Natural killer cell (primary cell): ENCODE data around the gene NMNAT3. TPM values are rescaled to one million over a fixed set of nuclear protein-coding genes. Genes with fewer than 3 reads are reported as not detected.

Source experiments
- ATAC-seq, 3 donors: fragments of 150-1000 bp in 2 of 3; fragments of 200-7000 bp in 1 of 3; cut with Tn5 transposase; 1 replicate in 1 of 3; 2 replicates in 2 of 3; pipeline ENCODE4 v1.10.0; 2021; ENCODE audit warnings: mild to moderate bottlenecking in 2 of 3, moderate library complexity in 2 of 3
- DNase-seq, 2 donors: peaks; one replicate each; pipeline versions ENCODE4 v3.0.0 to v3.0.0-alpha.2; 2013 to 2021; ENCODE audit warnings: mixed read lengths in 1 of 2
- H3K27ac ChIP-seq: one replicate; pipeline ENCODE4 v1.5.1; 2013; ENCODE audit warnings: mild to moderate bottlenecking, low read length
- H3K27me3 ChIP-seq: one replicate; pipeline ENCODE4 v1.6.1; 2013; ENCODE audit warnings: low read length; ENCODE audit not compliant: control insufficient read depth, insufficient read depth
- H3K36me3 ChIP-seq: one replicate; pipeline ENCODE4 v1.6.1; 2013; ENCODE audit warnings: low read length; ENCODE audit not compliant: control insufficient read depth, insufficient read depth
- H3K4me1 ChIP-seq: one replicate; pipeline ENCODE4 v1.6.1; 2013; ENCODE audit warnings: low read length; ENCODE audit not compliant: control insufficient read depth, insufficient read depth
- H3K4me3 ChIP-seq: one replicate; pipeline ENCODE4 v1.5.1; 2013; ENCODE audit warnings: low read length
- H3K9me3 ChIP-seq: one replicate; pipeline ENCODE4 v1.6.1; 2013; ENCODE audit warnings: low read length; ENCODE audit not compliant: control insufficient read depth, insufficient read depth
- H3K27ac Mint-ChIP-seq, 2 donors: one replicate each; pipeline ENCODE4 v1.8.0; 2022; ENCODE audit warnings: mild to moderate bottlenecking in 2 of 2, mixed read lengths in 2 of 2, moderate library complexity in 1 of 2
- H3K27me3 Mint-ChIP-seq, 2 donors: one replicate each; pipeline ENCODE4 v1.8.0; 2022; ENCODE audit warnings: low read depth in 2 of 2, mixed read lengths in 2 of 2
- H3K36me3 Mint-ChIP-seq: one replicate; pipeline ENCODE4 v1.8.0; 2022; ENCODE audit warnings: mixed read lengths
- H3K4me1 Mint-ChIP-seq, 2 donors: one replicate each; pipeline ENCODE4 v1.8.0; 2022; ENCODE audit warnings: mixed read lengths in 2 of 2
- H3K4me3 Mint-ChIP-seq: one replicate; pipeline ENCODE4 v1.8.0; 2022; ENCODE audit warnings: mild to moderate bottlenecking, moderate library complexity, mixed read lengths
- H3K9me3 Mint-ChIP-seq, 2 donors: one replicate each; pipeline ENCODE4 v1.8.0; 2022; ENCODE audit warnings: mixed read lengths in 2 of 2
- WGBS: methylation state at CpG from one replicate; pipeline ENCODE4 v1.1.7; 2013; ENCODE audit warnings: missing lambda C conversion rate; ENCODE audit not compliant: insufficient coverage; 5-methylcytosine and 5-hydroxymethylcytosine counted together
- intact Hi-C: fragments of 100-400 bp; cut with micrococcal nuclease; formaldehyde crosslinking; loops from one replicate; pipeline ENCODE4 v1.14.2; 2022
- total RNA-seq, 4 donors: library from RNA; stranded (reverse); fragments of 120-200 nt in 1 of 4; gene quantifications; one replicate each; pipeline versions ENCODE4 v1.2.3 to v1.2.4, GENCODE V29; 2013 to 2022
- TF ChIP-seq, protein P1 (sequence below): fragments of 200-600 bp; IDR thresholded peaks from one replicate; pipeline ENCODE4 v1.8.0; 2022; ENCODE audit warnings: antibody characterized with exemption

NMNAT3 gene
- total RNA-seq, 3 donors from 2014 or later (not counting 1 experiment from before 2014, with no cell fraction given) = 1.6 to 3.7 (median 2.2) TPM

DNA sequence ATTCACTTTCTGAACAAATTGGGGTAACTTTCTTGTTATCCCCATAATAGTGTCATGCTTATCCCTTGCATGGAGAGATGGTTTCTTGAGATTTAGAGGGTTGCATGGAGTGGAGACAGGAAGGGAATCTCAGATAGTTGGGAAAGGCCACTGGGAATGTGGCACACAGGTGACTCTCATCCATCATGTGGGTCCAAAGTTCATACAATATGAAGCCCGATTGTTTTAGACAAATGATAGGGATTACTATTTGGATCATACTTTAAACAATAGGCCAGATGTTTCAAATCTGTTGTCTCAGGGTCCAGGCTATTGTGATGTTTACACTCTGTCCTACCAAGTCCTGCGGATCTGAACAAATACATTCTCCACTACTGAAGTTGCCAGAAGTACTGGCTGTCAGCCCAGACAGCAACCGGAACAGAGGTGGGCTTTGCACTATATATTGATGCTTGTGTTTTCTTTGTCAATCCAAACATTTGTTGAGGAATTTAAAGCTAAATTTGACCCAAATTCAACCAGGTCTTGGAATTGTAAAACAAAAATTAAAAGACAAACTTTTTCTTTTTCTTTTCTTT is 39.2 kb upstream of the NMNAT3 start:
- intact Hi-C loops = no loop called here
- Histone ChIP-seq H3K27ac (no peak overlapping the region), H3K27me3 (no peaks in the 10 kb centered on the region), H3K4me3 (no peak overlapping the region), H3K36me3 (no peaks in the 10 kb centered on the region), H3K4me1 (no peaks in the 10 kb centered on the region), H3K9me3 (no peaks in the 10 kb centered on the region)
- H3K27ac Mint-ChIP-seq = no peak overlapping the region
- H3K36me3 Mint-ChIP-seq = no peaks in the 10 kb centered on the region
- ATAC-seq = no peak
- DNase-seq = no peak
- TF ChIP-seq, protein P1, sequence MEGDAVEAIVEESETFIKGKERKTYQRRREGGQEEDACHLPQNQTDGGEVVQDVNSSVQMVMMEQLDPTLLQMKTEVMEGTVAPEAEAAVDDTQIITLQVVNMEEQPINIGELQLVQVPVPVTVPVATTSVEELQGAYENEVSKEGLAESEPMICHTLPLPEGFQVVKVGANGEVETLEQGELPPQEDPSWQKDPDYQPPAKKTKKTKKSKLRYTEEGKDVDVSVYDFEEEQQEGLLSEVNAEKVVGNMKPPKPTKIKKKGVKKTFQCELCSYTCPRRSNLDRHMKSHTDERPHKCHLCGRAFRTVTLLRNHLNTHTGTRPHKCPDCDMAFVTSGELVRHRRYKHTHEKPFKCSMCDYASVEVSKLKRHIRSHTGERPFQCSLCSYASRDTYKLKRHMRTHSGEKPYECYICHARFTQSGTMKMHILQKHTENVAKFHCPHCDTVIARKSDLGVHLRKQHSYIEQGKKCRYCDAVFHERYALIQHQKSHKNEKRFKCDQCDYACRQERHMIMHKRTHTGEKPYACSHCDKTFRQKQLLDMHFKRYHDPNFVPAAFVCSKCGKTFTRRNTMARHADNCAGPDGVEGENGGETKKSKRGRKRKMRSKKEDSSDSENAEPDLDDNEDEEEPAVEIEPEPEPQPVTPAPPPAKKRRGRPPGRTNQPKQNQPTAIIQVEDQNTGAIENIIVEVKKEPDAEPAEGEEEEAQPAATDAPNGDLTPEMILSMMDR = no peak
- H3K4me3 Mint-ChIP-seq = no peak overlapping the region
- no peaks in the 10 kb centered on the region for H3K4me1 Mint-ChIP-seq
- 95% methylated on average over 2 of the region's 3 CpGs for WGBS
- no peaks in the 10 kb centered on the region for H3K27me3 Mint-ChIP-seq
- no peaks in the 10 kb centered on the region for H3K9me3 Mint-ChIP-seq

DNA sequence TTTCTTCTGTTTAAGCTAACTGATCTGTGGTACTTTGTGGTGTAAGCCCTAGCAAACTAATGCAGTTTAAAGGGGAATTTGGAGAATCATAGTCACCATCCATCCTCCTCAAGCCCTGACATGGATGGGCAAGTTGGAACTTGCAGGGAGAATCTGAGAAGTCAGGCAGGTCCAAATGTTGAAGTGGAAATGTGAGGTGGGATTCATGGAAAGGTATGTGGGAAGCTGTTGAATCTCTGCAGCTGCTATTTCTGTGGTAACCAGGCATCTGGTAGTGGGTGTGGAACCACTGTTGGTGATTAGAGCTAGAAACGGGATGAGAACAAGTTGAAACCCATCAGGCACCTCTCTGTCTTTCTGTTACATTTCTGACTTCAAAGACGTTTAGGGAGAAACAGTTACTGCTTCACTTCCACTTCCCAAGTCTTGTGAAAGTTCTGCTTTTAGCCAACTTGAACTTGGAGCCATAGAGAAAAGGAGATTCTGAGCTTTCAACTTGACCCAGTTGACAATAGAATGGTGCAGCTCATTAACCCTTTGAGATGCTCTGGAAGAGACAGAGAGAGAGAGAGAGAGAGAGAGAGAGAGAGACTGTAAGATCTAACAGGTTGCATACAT is 38.1 kb upstream of the NMNAT3 start:
- DNase-seq (no peak), ATAC-seq (no peak)
- no peaks in the 10 kb centered on the region for H3K9me3 ChIP-seq
- intact Hi-C loops = no loop called here
- H3K27ac Mint-ChIP-seq = no peak overlapping the region
- H3K4me1 Mint-ChIP-seq = no peaks in the 10 kb centered on the region
- WGBS = 35% methylated on average over 2 of the region's 2 CpGs
- H3K9me3 Mint-ChIP-seq = no peaks in the 10 kb centered on the region
- H3K27ac ChIP-seq = no peak overlapping the region
- peaks cover 4 to 9% of the 10 kb centered on the region in 2 donors for H3K27me3 Mint-ChIP-seq
- H3K36me3 Mint-ChIP-seq = no peaks in the 10 kb centered on the region
- H3K36me3 ChIP-seq = no peaks in the 10 kb centered on the region
- no peak overlapping the region for H3K4me3 Mint-ChIP-seq
- no peak overlapping the region for H3K4me3 ChIP-seq
- no peaks in the 10 kb centered on the region for H3K27me3 ChIP-seq
- TF ChIP-seq, protein P1 = no peak
- no peaks in the 10 kb centered on the region for H3K4me1 ChIP-seq

DNA sequence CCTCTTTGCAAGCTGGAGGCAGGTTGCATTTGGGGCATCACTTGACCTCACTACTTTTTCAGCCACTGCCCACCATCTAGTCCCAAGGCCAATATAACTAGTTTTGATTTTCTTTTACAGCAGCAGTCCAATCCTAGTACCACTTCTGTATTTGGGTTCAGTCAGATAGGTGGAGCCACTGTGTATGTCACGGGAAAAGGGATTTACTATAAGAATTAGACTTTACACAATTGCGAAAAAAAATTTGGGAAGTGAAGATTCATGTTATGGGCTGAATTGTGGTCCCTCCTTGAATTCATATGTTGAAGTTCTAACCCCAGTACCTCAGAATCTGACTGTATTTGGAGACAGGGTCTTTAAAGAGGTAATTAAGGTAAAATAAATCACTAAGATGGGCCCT is 37.4 kb upstream of the NMNAT3 start:
- TF ChIP-seq, protein P1 = no peak
- Histone ChIP-seq H3K27ac (no peak overlapping the region), H3K4me3 (no peak overlapping the region), H3K4me1 (no peaks in the 10 kb centered on the region), H3K27me3 (no peaks in the 10 kb centered on the region), H3K9me3 (no peaks in the 10 kb centered on the region), H3K36me3 (no peaks in the 10 kb centered on the region)
- Mint-ChIP-seq H3K36me3 (no peaks in the 10 kb centered on the region), H3K4me3 (no peak overlapping the region), H3K4me1 (no peaks in the 10 kb centered on the region), H3K27ac (no peak overlapping the region), H3K9me3 (peaks cover 0 to 3% of the 10 kb centered on the region in 2 donors), H3K27me3 (peaks cover 4 to 15% of the 10 kb centered on the region in 2 donors)
- DNase-seq (no peak), ATAC-seq (no peak)
- intact Hi-C loops = no loop called here
- WGBS = 86% methylated on average over 2 of the region's 2 CpGs

DNA sequence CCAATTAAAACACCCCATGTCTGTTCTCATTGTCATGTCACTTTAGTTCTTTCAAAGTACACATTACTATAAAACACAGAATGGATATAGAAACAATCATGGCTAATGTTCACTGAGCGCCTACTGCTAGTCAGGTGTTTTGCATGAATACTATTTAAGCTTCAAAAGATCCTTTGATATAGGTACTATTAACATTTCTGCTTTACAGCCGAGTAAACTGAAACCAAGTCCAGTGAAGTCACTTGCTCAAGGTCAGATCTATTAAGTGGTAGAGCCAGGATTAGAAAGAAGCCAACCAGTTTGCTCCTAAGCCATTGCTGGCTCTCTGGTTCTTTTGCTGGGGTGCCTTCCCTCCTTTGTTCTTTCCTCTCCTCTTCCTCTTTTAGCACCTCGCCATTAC is 32.4 kb upstream of the NMNAT3 start:
- no peaks in the 10 kb centered on the region for H3K36me3 Mint-ChIP-seq
- peaks cover 0 to 3% of the 10 kb centered on the region in 2 donors for H3K9me3 Mint-ChIP-seq
- H3K4me1 Mint-ChIP-seq = no peaks in the 10 kb centered on the region

More for the DNA sequence above, 32.4 kb upstream of the NMNAT3 start:
- TF ChIP-seq, protein P1 = no peak
- Histone ChIP-seq H3K4me3 (no peak overlapping the region), H3K27me3 (no peaks in the 10 kb centered on the region), H3K4me1 (no peaks in the 10 kb centered on the region), H3K36me3 (no peaks in the 10 kb centered on the region), H3K9me3 (no peaks in the 10 kb centered on the region), H3K27ac (no peak overlapping the region)
- H3K27me3 Mint-ChIP-seq = peaks cover 7 to 15% of the 10 kb centered on the region in 2 donors
- H3K4me3 Mint-ChIP-seq = no peak overlapping the region
- no peak for DNase-seq
- no peak for ATAC-seq
- no peak overlapping the region for H3K27ac Mint-ChIP-seq
- intact Hi-C loops = no loop called here
- 64% methylated on average over 3 of the region's 3 CpGs for WGBS
